Stomach (tissue), 9 donors: Measurements from ENCODE around the gene AQP12B. TPM values are rescaled to one million over a fixed set of nuclear protein-coding genes. Genes with fewer than 3 reads are reported as not detected.

Experiments used
- DNase-seq, 2 donors: peaks; one replicate each; pipeline versions ENCODE4 v3.0.0 to v3.0.0-alpha.2; 2013 to 2019
- H3K27ac ChIP-seq, 5 donors: fragments of 200-600 bp in 4 of 5; sonication (generic) in 4 of 5; one replicate each; pipeline ENCODE4 v1.5.1; 2013 to 2019; ENCODE audit warnings: mild to moderate bottlenecking in 1 of 5, moderate library complexity in 1 of 5
- H3K27me3 ChIP-seq, 3 donors: fragments of 200-600 bp; sonication (generic); one replicate each; pipeline ENCODE4 v1.5.1; 2017 to 2019; ENCODE audit warnings: mixed run types in 1 of 3
- H3K36me3 ChIP-seq, 4 donors: fragments of 200-600 bp; sonication (generic); 1 replicate in 3 of 4; 2 replicates in 1 of 4; pipeline ENCODE4 v1.5.1; 2016 to 2019
- H3K4me1 ChIP-seq, 4 donors: fragments of 200-600 bp; sonication (generic); one replicate each; pipeline ENCODE4 v1.5.1; 2016 to 2019
- H3K4me3 ChIP-seq, 4 donors: fragments of 200-600 bp; sonication (generic) in 3 of 4; one replicate each; pipeline ENCODE4 v1.5.1; 2016 to 2019; ENCODE audit warnings: mild to moderate bottlenecking in 1 of 4
- H3K9me3 ChIP-seq, 4 donors: fragments of 200-600 bp; sonication (generic); one replicate each; pipeline ENCODE4 v1.5.1; 2016 to 2019
- CTCF ChIP-seq, 7 experiments: fragments of 450-650 bp in 4 of 7; fragments of 200-600 bp in 3 of 7; sonication (generic) in 3 of 7; IDR thresholded peaks; one replicate each; pipeline ENCODE4 v1.5.1; 2016 to 2019; ENCODE audit warnings: antibody characterized with exemption in 7 of 7, control low read depth in 2 of 7, mild to moderate bottlenecking in 1 of 7
- EP300 ChIP-seq: sonication (generic); formaldehyde crosslinking; IDR thresholded peaks from one replicate; pipeline ENCODE4 v1.6.1; 2017; ENCODE audit warnings: antibody characterized with exemption
- POLR2A ChIP-seq, 4 donors: fragments of 450-650 bp; IDR thresholded peaks; one replicate each; pipeline ENCODE4 v1.6.1; 2016; ENCODE audit warnings: antibody characterized with exemption in 4 of 4, control low read depth in 2 of 4, mild to moderate bottlenecking in 1 of 4, moderate library complexity in 1 of 4
- POLR2AphosphoS5 ChIP-seq, 3 donors: sonication (generic); formaldehyde crosslinking; IDR thresholded peaks; one replicate each; pipeline ENCODE4 v1.6.1; 2016; ENCODE audit warnings: antibody characterized with exemption in 3 of 3
- WGBS, 5 donors: extraction: QIAGEN DNeasy Blood & Tissue Kit in 3 of 5; methylation state at CpG; one replicate each; pipeline versions ENCODE4 v1.1.5 to v1.1.7; 2013 to 2018; 5-methylcytosine and 5-hydroxymethylcytosine counted together
- intact Hi-C: fragments of 100-400 bp; cut with DNase I; formaldehyde crosslinking; loops from one replicate; pipeline ENCODE4 v1.15.1; 2023; ENCODE audit warnings: low total_unique reads
- polyA plus RNA-seq, 3 donors: library from polyadenylated mRNA; stranded (reverse); fragments of 200-250 nt; gene quantifications; one replicate each; pipeline ENCODE4 v1.2.3, GENCODE V29; 2013
- total RNA-seq, 5 donors: library from RNA; depleted of rRNA; stranded (reverse); fragments of >200 nt; gene quantifications; one replicate each; pipeline versions ENCODE4 v1.1.0 to v1.2.3, GENCODE V29; 2014 to 2016
- donor health status: healthy with polysubstance abuse.
- donor health status: Bipolar disorder and iron deficiency.
- donor health status: healthy.

The AQP12B gene
- total and polyA plus RNA-seq, 8 donors = 0.46 to 0.89 TPM; not detected in 6

GRCh38 chr2:240646176-240646899 lies 36.3 kb downstream of the AQP12B start:
- intact Hi-C loops = no loop called here

GRCh38 chr2:240645801-240646175 lies 36.9 kb downstream of the AQP12B start:
- H3K4me3 ChIP-seq = no peak overlapping the region
- peaks cover 0 to 87% (median 25%) of the 10 kb centered on the region in 3 donors for H3K27me3 ChIP-seq
- no peak for DNase-seq
- 79 to 87% (median 86%) methylated on average over 9 to 10 of the region's 10 CpGs for WGBS, 5 donors
- intact Hi-C loops = no loop called here
- H3K36me3 ChIP-seq = no peaks in the 10 kb centered on the region
- no peak overlapping the region for H3K27ac ChIP-seq
- no peaks in the 10 kb centered on the region for H3K9me3 ChIP-seq
- TF ChIP-seq CTCF (IDR thresholded peaks at IDR 0.05) = no peak
- no peaks in the 10 kb centered on the region for H3K4me1 ChIP-seq

More at GRCh38 chr2:240646176-240646899, 36.3 kb downstream of the AQP12B start:
- peak in 1 of 2 donors; percentile 25 for DNase-seq
- no peaks in the 10 kb centered on the region for H3K36me3 ChIP-seq
- WGBS, 5 donors = 81 to 86% (median 83%) methylated on average over 30 to 36 of the region's 36 CpGs
- H3K4me3 ChIP-seq = no peak overlapping the region
- no peak overlapping the region for H3K27ac ChIP-seq
- H3K27me3 ChIP-seq = peaks cover 0 to 93% (median 29%) of the 10 kb centered on the region in 3 donors
- TF ChIP-seq POLR2A (IDR thresholded peaks at IDR 0.05) = no peak
- no peaks in the 10 kb centered on the region for H3K9me3 ChIP-seq
- no peaks in the 10 kb centered on the region for H3K4me1 ChIP-seq

- Histone ChIP-seq H3K9me3 (no peaks in the 10 kb centered on the region), H3K27me3 (peaks cover 0 to 83% (median 25%) of the 10 kb centered on the region in 3 donors), H3K4me3 (no peak overlapping the region), H3K4me1 (no peaks in the 10 kb centered on the region), H3K36me3 (no peaks in the 10 kb centered on the region), H3K27ac (no peak overlapping the region)
- no peak for DNase-seq
- 68 to 90% (median 84%) methylated on average over 8 to 10 of the region's 10 CpGs for WGBS, 5 donors
- intact Hi-C loops = no loop called here
- TF ChIP-seq POLR2AphosphoS5 (IDR thresholded peaks at IDR 0.05) (no peak), POLR2A (IDR thresholded peaks at IDR 0.05) (no peak), CTCF (IDR thresholded peaks at IDR 0.05) (no peak), EP300 (no peak)
These were observed 37.3 kb downstream of the AQP12B start for GRCh38 chr2:240645346-240645745.

GRCh38 chr2:240644859-240645301 lies 37.8 kb downstream of the AQP12B start:
- no peaks in the 10 kb centered on the region for H3K4me1 ChIP-seq
- TF ChIP-seq CTCF (IDR thresholded peaks at IDR 0.05) (no peak), EP300 (no peak), POLR2AphosphoS5 (IDR thresholded peaks at IDR 0.05) (no peak), POLR2A (IDR thresholded peaks at IDR 0.05) (no peak)
- intact Hi-C loops = no loop called here
- no peaks in the 10 kb centered on the region for H3K36me3 ChIP-seq
- DNase-seq = peak; percentile 0 to 14
- WGBS, 5 donors = 47 to 62% (median 55%) methylated on average over 7 to 8 of the region's 8 CpGs; no CpG with 5 or more reads in 1 of the 5 donors
- no peak overlapping the region for H3K4me3 ChIP-seq
- H3K9me3 ChIP-seq = no peaks in the 10 kb centered on the region
- no peak overlapping the region for H3K27ac ChIP-seq
- peaks cover 0 to 80% (median 25%) of the 10 kb centered on the region in 3 donors for H3K27me3 ChIP-seq

GRCh38 chr2:240644171-240644651 lies 38.5 kb downstream of the AQP12B start:
- Histone ChIP-seq H3K27ac (no peak overlapping the region), H3K4me3 (no peak overlapping the region), H3K4me1 (no peaks in the 10 kb centered on the region), H3K36me3 (no peaks in the 10 kb centered on the region), H3K27me3 (peaks cover 0 to 80% (median 25%) of the 10 kb centered on the region in 3 donors), H3K9me3 (no peaks in the 10 kb centered on the region)
- 61 to 75% (median 62%) methylated on average over 13 to 14 of the region's 14 CpGs for WGBS, 5 donors
- TF ChIP-seq CTCF (IDR thresholded peaks at IDR 0.05) = no peak
- TF ChIP-seq POLR2A (IDR thresholded peaks at IDR 0.05) = no peak
- no peak for TF ChIP-seq POLR2AphosphoS5 (IDR thresholded peaks at IDR 0.05)
- no peak for TF ChIP-seq EP300
- intact Hi-C loops = no loop called here
- DNase-seq = peak; percentile 9 to 11
